ENCODE results near the gene CCDC71.

CCDC71 gene

DNA sequence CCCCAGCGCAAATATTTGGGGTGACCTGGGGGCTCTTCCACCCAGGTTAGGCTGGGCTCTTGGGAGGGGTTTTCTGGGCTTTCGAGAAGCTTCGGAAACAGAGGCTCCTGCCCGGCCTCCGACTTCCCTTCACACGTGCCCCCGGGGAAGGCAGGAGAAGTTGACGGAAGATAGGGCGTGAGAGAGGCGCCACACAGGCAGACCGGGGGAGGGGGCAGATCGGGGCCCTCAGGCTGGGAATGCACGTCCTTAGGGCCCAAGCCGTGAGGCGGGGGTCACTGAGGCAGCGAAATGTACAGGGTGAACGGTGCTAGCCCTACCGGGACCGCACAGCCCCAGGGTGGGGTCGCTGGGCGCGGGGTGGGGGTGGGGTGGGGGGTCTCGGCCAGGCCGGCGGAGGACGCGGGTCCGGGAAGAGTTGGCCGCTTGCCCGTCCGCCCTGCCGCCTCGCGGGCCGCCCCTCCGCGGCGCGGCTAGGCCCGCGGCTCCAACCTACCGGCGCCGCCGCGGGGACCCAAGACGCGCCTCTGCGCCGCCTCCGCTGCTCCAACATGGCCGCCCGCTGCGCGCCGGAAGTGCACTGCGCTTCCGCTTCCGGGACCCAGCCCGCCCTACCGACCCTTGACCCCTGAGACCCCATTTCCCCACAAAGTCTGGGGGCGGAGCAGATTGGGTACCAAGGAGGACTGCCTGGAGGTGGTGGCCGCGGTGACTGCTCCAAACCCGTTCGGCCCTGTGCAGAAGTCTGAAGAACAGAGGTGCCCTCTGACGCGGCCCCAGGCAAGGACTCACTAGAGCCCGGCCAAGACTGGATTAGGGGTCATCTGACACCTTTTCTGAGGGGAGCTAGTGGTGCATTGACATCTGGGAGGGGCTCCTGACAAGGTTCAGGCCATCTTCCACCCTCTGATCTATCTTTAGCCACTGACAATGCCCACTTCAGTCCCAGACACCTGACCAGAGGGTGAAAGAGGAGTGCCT lies at the start of gene CCDC71:
TSS of gene CCDC71 (minus strand) at position 561 of the 981 bp plus-strand sequence. CDS start 2,123 bp downstream, outside the sequence.
- H3K27me3 ChIP-seq (ENCODE audit: insufficient read depth, low read length) = no peaks in the 10 kb centered on the region
- H2AFZ ChIP-seq (ENCODE audit: low read depth, low read length) = peak within 1 kb of the TSS; percentile 18
- H3K9me3 ChIP-seq (ENCODE audit: low read length) = no peaks in the 10 kb centered on the region
- peak within 1 kb of the TSS; percentile 88 for H3K4me3 ChIP-seq (ENCODE audit: low read length)
- H3K4me1 ChIP-seq (ENCODE audit: insufficient read depth, low read length) = peaks cover 14% of the 10 kb centered on the region
- peaks cover 24% of the 10 kb centered on the region for H3K36me3 ChIP-seq (ENCODE audit: insufficient read depth, low read length)

DNA sequence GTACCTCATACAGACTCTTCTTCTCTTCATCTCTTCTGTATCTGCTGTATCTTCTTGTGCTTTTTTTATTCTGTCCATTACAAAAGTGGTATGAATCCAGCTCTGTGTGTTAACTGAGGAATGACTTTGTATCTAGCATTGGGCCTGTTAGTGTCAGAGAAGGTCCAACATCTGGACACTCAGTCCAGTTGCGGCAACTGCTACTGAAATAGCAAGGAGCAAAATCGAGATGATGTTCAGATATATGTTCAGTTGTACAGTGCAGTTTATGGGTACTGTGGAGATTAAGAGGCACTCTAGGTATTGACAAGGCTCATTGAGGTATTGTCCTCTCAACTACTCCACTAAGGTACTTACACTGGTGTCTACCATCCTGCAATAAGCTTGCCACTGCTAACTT lies 47.9 kb upstream of the CCDC71 start:
- Histone ChIP-seq H3K9me3 (ENCODE audit: low read length) (no peaks in the 10 kb centered on the region), H2AFZ (ENCODE audit: low read depth, low read length) (no peak overlapping the region)

DNA sequence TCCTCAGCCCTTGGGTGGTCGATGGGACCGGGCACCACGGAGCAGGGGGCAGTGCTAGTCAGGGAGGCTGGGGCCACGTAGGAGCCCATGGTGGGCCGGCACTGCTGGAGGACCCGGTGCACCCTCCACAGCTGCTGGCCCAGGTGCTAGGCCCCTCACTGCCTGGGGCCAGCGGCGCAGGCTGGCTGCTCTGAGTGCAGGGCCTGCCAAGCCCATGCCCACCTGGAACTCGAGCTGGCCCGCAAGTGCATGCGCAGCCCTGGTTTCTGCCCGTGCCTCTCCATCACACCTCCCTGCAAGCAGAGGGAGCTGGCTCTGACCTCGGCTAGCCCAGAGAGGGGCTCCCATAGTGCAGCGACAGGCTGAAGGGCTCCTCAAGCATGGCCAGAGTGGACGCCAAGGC lies 47.4 kb upstream of the CCDC71 start:
- Histone ChIP-seq H3K27me3 (ENCODE audit: insufficient read depth, low read length) (no peaks in the 10 kb centered on the region), H3K9me3 (ENCODE audit: low read length) (no peaks in the 10 kb centered on the region), H2AFZ (ENCODE audit: low read depth, low read length) (no peak overlapping the region), H3K4me3 (ENCODE audit: low read length) (no peak overlapping the region), H3K36me3 (ENCODE audit: insufficient read depth, low read length) (no peaks in the 10 kb centered on the region), H3K4me1 (ENCODE audit: insufficient read depth, low read length) (no peaks in the 10 kb centered on the region)

More for the DNA sequence above, 47.9 kb upstream of the CCDC71 start:
- Histone ChIP-seq H3K27me3 (ENCODE audit: insufficient read depth, low read length) (no peaks in the 10 kb centered on the region), H3K4me3 (ENCODE audit: low read length) (no peak overlapping the region), H3K36me3 (ENCODE audit: insufficient read depth, low read length) (no peaks in the 10 kb centered on the region), H3K4me1 (ENCODE audit: insufficient read depth, low read length) (no peaks in the 10 kb centered on the region)

GRCh38 chr3:49199900-49200281 lies 33.8 kb upstream of the CCDC71 start:
- no peaks in the 10 kb centered on the region for H3K9me3 ChIP-seq (ENCODE audit: low read length)
- no peaks in the 10 kb centered on the region for H3K36me3 ChIP-seq (ENCODE audit: insufficient read depth, low read length)
- H2AFZ ChIP-seq (ENCODE audit: low read depth, low read length) = no peak overlapping the region
- no peaks in the 10 kb centered on the region for H3K27me3 ChIP-seq (ENCODE audit: insufficient read depth, low read length)
- no peak overlapping the region for H3K4me3 ChIP-seq (ENCODE audit: low read length)
- H3K4me1 ChIP-seq (ENCODE audit: insufficient read depth, low read length) = no peaks in the 10 kb centered on the region

GRCh38 chr3:49199239-49199899 lies 33.2 kb upstream of the CCDC71 start:
- H3K4me1 ChIP-seq (ENCODE audit: insufficient read depth, low read length) = no peaks in the 10 kb centered on the region
- H3K36me3 ChIP-seq (ENCODE audit: insufficient read depth, low read length) = no peaks in the 10 kb centered on the region
- H3K9me3 ChIP-seq (ENCODE audit: low read length) = no peaks in the 10 kb centered on the region
- H3K4me3 ChIP-seq (ENCODE audit: low read length) = no peak overlapping the region
- no peak overlapping the region for H2AFZ ChIP-seq (ENCODE audit: low read depth, low read length)
- no peaks in the 10 kb centered on the region for H3K27me3 ChIP-seq (ENCODE audit: insufficient read depth, low read length)

GRCh38 chr3:49198611-49199230 lies 32.6 kb upstream of the CCDC71 start:
- H3K9me3 ChIP-seq (ENCODE audit: low read length) = no peaks in the 10 kb centered on the region
- no peaks in the 10 kb centered on the region for H3K36me3 ChIP-seq (ENCODE audit: insufficient read depth, low read length)
- H3K4me1 ChIP-seq (ENCODE audit: insufficient read depth, low read length) = no peaks in the 10 kb centered on the region
- no peak overlapping the region for H2AFZ ChIP-seq (ENCODE audit: low read depth, low read length)
- H3K27me3 ChIP-seq (ENCODE audit: insufficient read depth, low read length) = no peaks in the 10 kb centered on the region
- H3K4me3 ChIP-seq (ENCODE audit: low read length) = no peak overlapping the region

DNA sequence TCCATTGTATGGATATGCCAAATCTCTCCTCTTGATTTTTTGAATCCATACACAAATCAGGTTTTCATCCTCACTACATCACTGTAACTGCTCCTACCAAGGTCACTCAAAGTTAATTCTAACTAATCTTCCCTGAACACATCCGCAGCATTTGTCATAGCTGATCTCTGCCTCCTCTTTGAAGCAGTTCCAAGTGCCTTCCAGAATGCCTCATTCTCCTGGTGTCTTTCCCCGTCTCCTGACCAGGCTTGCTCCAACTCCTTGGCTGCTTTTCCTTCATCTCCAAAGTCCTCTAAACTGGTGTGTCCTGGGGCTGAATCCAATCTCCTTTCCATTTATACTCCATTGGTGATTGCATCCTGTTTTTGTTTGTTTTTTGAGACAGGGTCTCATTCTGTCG lies 32.0 kb upstream of the CCDC71 start:
- no peaks in the 10 kb centered on the region for H3K9me3 ChIP-seq (ENCODE audit: low read length)
- H2AFZ ChIP-seq (ENCODE audit: low read depth, low read length) = no peak overlapping the region
- H3K4me1 ChIP-seq (ENCODE audit: insufficient read depth, low read length) = no peaks in the 10 kb centered on the region
- no peaks in the 10 kb centered on the region for H3K36me3 ChIP-seq (ENCODE audit: insufficient read depth, low read length)
- H3K4me3 ChIP-seq (ENCODE audit: low read length) = no peak overlapping the region
- no peaks in the 10 kb centered on the region for H3K27me3 ChIP-seq (ENCODE audit: insufficient read depth, low read length)

DNA sequence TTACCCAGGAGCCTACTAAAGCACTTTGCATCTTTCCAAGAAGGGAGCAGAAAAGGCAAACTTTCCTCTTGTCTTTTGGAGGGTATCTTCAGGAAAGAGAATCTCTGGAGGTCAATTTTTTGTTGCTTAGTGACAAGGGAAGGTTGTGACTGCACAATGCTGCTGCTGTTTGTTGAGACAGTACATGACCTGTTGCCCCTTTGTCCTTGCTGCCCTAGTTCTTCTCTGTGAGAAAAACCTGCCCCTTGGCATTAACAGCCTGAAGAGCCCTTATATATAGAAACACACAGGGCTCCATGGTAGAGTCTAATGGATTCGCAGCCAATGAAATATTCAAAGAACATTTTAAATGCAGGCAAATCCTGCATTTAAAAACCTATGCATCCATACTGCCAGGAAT lies 25.6 kb upstream of the CCDC71 start:
- no peaks in the 10 kb centered on the region for H3K27me3 ChIP-seq (ENCODE audit: insufficient read depth, low read length)
- H2AFZ ChIP-seq (ENCODE audit: low read depth, low read length) = no peak overlapping the region
- no peaks in the 10 kb centered on the region for H3K9me3 ChIP-seq (ENCODE audit: low read length)
- H3K4me1 ChIP-seq (ENCODE audit: insufficient read depth, low read length) = peaks cover 14% of the 10 kb centered on the region
- H3K4me3 ChIP-seq (ENCODE audit: low read length) = no peak overlapping the region
- H3K36me3 ChIP-seq (ENCODE audit: insufficient read depth, low read length) = no peaks in the 10 kb centered on the region

GRCh38 chr3:49183873-49184272 lies 17.7 kb upstream of the CCDC71 start:
- Histone ChIP-seq H2AFZ (ENCODE audit: low read depth, low read length) (no peak overlapping the region), H3K4me1 (ENCODE audit: insufficient read depth, low read length) (peaks cover 4% of the 10 kb centered on the region), H3K9me3 (ENCODE audit: low read length) (peaks cover 1% of the 10 kb centered on the region), H3K36me3 (ENCODE audit: insufficient read depth, low read length) (no peaks in the 10 kb centered on the region), H3K4me3 (ENCODE audit: low read length) (no peak overlapping the region), H3K27me3 (ENCODE audit: insufficient read depth, low read length) (no peaks in the 10 kb centered on the region)

GRCh38 chr3:49182682-49183081 lies 16.6 kb upstream of the CCDC71 start:
- Histone ChIP-seq H3K9me3 (ENCODE audit: low read length) (peaks cover 1% of the 10 kb centered on the region), H3K4me1 (ENCODE audit: insufficient read depth, low read length) (peaks cover 4% of the 10 kb centered on the region), H3K4me3 (ENCODE audit: low read length) (no peak overlapping the region), H3K36me3 (ENCODE audit: insufficient read depth, low read length) (peaks cover 3% of the 10 kb centered on the region), H2AFZ (ENCODE audit: low read depth, low read length) (no peak overlapping the region), H3K27me3 (ENCODE audit: insufficient read depth, low read length) (no peaks in the 10 kb centered on the region)

DNA sequence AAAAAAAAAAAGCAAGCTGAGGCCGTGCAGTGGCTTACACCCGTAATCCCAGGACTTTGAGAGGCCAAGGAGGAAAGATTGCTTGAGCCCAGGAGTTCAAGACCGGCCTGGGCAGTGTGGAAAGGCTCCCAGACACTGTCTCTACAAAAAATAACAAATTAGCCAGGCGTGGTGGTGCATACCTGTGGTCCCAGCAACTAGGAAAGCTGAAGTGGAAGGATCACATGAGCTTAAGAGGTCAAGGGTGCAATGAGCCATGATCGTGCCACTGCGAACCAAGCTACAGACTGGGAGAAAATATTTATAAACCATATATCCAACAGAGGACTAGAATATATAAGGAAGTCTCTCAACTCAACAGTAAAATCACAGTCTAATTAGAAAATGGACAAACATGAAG lies 15.2 kb upstream of the CCDC71 start:
- Histone ChIP-seq H3K4me1 (ENCODE audit: insufficient read depth, low read length) (no peaks in the 10 kb centered on the region), H3K9me3 (ENCODE audit: low read length) (peaks cover 1% of the 10 kb centered on the region), H2AFZ (ENCODE audit: low read depth, low read length) (no peak overlapping the region), H3K4me3 (ENCODE audit: low read length) (no peak overlapping the region), H3K36me3 (ENCODE audit: insufficient read depth, low read length) (peaks cover 3% of the 10 kb centered on the region), H3K27me3 (ENCODE audit: insufficient read depth, low read length) (no peaks in the 10 kb centered on the region)

- Histone ChIP-seq H3K4me1 (ENCODE audit: insufficient read depth, low read length) (peaks cover 3% of the 10 kb centered on the region), H3K27me3 (ENCODE audit: insufficient read depth, low read length) (no peaks in the 10 kb centered on the region), H2AFZ (ENCODE audit: low read depth, low read length) (no peak overlapping the region), H3K4me3 (ENCODE audit: low read length) (no peak overlapping the region), H3K9me3 (ENCODE audit: low read length) (peaks cover 1% of the 10 kb centered on the region), H3K36me3 (ENCODE audit: insufficient read depth, low read length) (peaks cover 15% of the 10 kb centered on the region)
Measured at GRCh38 chr3:49180116-49180515, 14.0 kb upstream of the CCDC71 start.

DNA sequence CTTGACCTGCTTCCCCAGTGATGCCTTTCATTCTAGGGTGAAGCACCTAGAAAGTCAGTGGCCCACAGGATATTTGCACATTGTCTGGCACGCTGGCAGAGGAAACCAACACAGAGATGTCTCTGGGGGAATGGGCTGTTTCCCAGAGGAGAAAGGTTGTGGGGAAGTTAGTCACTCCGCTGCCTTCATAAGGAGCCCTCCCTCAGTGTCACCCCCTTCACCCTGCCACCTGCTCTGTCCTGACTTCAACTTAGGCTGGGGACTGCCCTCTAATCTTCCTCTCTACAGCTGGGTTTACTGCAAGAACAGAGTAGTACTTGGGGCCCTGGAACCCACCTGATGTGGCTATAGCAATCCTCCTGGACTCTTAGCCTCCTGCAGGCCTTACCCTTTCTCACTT lies 10.9 kb upstream of the CCDC71 start:
- Histone ChIP-seq H3K36me3 (ENCODE audit: insufficient read depth, low read length) (peaks cover 21% of the 10 kb centered on the region), H2AFZ (ENCODE audit: low read depth, low read length) (no peak overlapping the region), H3K27me3 (ENCODE audit: insufficient read depth, low read length) (no peaks in the 10 kb centered on the region), H3K4me3 (ENCODE audit: low read length) (no peak overlapping the region), H3K4me1 (ENCODE audit: insufficient read depth, low read length) (peaks cover 34% of the 10 kb centered on the region), H3K9me3 (ENCODE audit: low read length) (no peaks in the 10 kb centered on the region)
